ENCODE measurements around the gene RFLNA. TPM values are rescaled to one million over a fixed set of nuclear protein-coding genes. Genes with fewer than 3 reads are reported as not detected.

The RFLNA gene
- total RNA-seq, 1 experiment from 2014 or later = 5.4 TPM

GRCh38 chr12:124354400-124354799, 59.5 kb downstream of the RFLNA start:
- Histone ChIP-seq H3K36me3 (ENCODE audit: control insufficient read depth, insufficient read depth, low read length) (peaks cover 29% of the 10 kb centered on the region), H3K4me3 (ENCODE audit: low read depth in 2 of 2, low read length in 2 of 2) (no peak overlapping the region), H3K4me1 (ENCODE audit: control insufficient read depth, insufficient read depth, low read length) (peaks cover 11% of the 10 kb centered on the region), H3K9me3 (ENCODE audit: control insufficient read depth, insufficient read depth, low read depth, low read length) (no peaks in the 10 kb centered on the region), H3K27me3 (ENCODE audit: control insufficient read depth, insufficient read depth, low read length) (no peaks in the 10 kb centered on the region), H3K27ac (ENCODE audit: low read length) (no peak overlapping the region; the same call in 1 of the 2 replicates)
- intact Hi-C loops (cut with micrococcal nuclease; ENCODE audit: unreplicated experiment) (no loop called here), in situ Hi-C loops (cut with HindIII; ENCODE audit: low pct_unique_long_range_greater_than_20kb, low sequenced_read_pairs) (no loop called here)
- POLR2A ChIA-PET = no interaction called here
- CTCF ChIA-PET = no interaction called here
- no peak for TF ChIP-seq REST (IDR thresholded peaks at IDR 0.05; ENCODE audit: insufficient read depth in 1 of 2, low read depth in 2 of 2, low read length in 1 of 2)
- TF ChIP-seq SIN3A (IDR thresholded peaks at IDR 0.05; ENCODE audit: borderline replicate concordance, insufficient read depth, low read depth, low read length) = no peak
- no peak for TF ChIP-seq TCF7L2 (IDR thresholded peaks at IDR 0.05; ENCODE audit: low read depth, low read length)
- no peak for TF ChIP-seq POLR2AphosphoS5 (IDR thresholded peaks at IDR 0.05; ENCODE audit: low read depth, low read length)
- TF ChIP-seq CTCF (IDR thresholded peaks at IDR 0.05) = no peak
- ATAC-seq = no peak
- no peak for DNase-seq (ENCODE audit: low read depth, low spot score)
- BruUV-seq (replicated peaks) = no TSS peak

- POLR2A ChIA-PET = no interaction called here
- Histone ChIP-seq H3K4me3 (ENCODE audit: low read depth in 2 of 2, low read length in 2 of 2) (no peak overlapping the region), H3K4me1 (ENCODE audit: control insufficient read depth, insufficient read depth, low read length) (peaks cover 28% of the 10 kb centered on the region), H3K27me3 (ENCODE audit: control insufficient read depth, insufficient read depth, low read length) (no peaks in the 10 kb centered on the region), H3K27ac (ENCODE audit: low read length) (peak overlapping the region; percentile 48), H3K36me3 (ENCODE audit: control insufficient read depth, insufficient read depth, low read length) (peaks cover 24% of the 10 kb centered on the region), H3K9me3 (ENCODE audit: control insufficient read depth, insufficient read depth, low read depth, low read length) (no peaks in the 10 kb centered on the region)
- no TSS peak for BruUV-seq (replicated peaks)
- CTCF ChIA-PET = no interaction called here
- ATAC-seq (no peak), DNase-seq (ENCODE audit: low read depth, low spot score) (no peak)
- intact Hi-C loops (cut with micrococcal nuclease; ENCODE audit: unreplicated experiment) = no loop called here
- TF ChIP-seq SIN3A (IDR thresholded peaks at IDR 0.05; ENCODE audit: borderline replicate concordance, insufficient read depth, low read depth, low read length) (no peak), POLR2AphosphoS5 (IDR thresholded peaks at IDR 0.05; ENCODE audit: low read depth, low read length) (no peak), CTCF (IDR thresholded peaks at IDR 0.05) (no peak), REST (IDR thresholded peaks at IDR 0.05; ENCODE audit: insufficient read depth in 1 of 2, low read depth in 2 of 2, low read length in 1 of 2) (no peak), TCF7L2 (IDR thresholded peaks at IDR 0.05; ENCODE audit: low read depth, low read length) (no peak)
- in situ Hi-C loops (cut with HindIII; ENCODE audit: low pct_unique_long_range_greater_than_20kb, low sequenced_read_pairs) = no loop called here
Observed at GRCh38 chr12:124356221-124356620, 61.3 kb downstream of the RFLNA start.
